WTC11 (cell line): ENCODE data around the gene GPR162. TPM values are rescaled to one million over a fixed set of nuclear protein-coding genes. Genes with fewer than 3 reads are reported as not detected.
A peak's percentile ranks its signal among the peaks of the same experiment; 100 is the strongest.

Experiments
- ATAC-seq: fragments of 200-7000 bp; cut with Tn5 transposase; 2 replicates; pipeline ENCODE4 v1.10.0; 2021; ENCODE audit warnings: mild to moderate bottlenecking, moderate library complexity
- CTCF ChIA-PET: fragments of 300-600 bp; sonication (Branson Sonifier 250); formaldehyde crosslinking; loops from one replicate; lab custom pipeline; 2021; ENCODE audit warnings: antibody characterized with exemption; lab: Charles Lee
- POLR2A ChIA-PET: fragments of 350-600 bp; sonication (Branson Sonifier 250); formaldehyde crosslinking; loops from one replicate; lab custom pipeline; 2021; ENCODE audit warnings: antibody characterized with exemption; lab: Charles Lee
- DNase-seq: peaks from one replicate; pipeline ENCODE4 v3.0.0; 2021; ENCODE audit warnings: low spot score
- H3K27ac Mint-ChIP-seq: 2 replicates; pipeline ENCODE4 v1.8.0; 2021; ENCODE audit warnings: mixed read lengths
- H3K27me3 Mint-ChIP-seq: 2 replicates; pipeline ENCODE4 v1.8.0; 2021; ENCODE audit warnings: low read depth, mild to moderate bottlenecking, moderate library complexity, mixed read lengths
- H3K36me3 Mint-ChIP-seq: 2 replicates; pipeline ENCODE4 v1.8.0; 2021; ENCODE audit warnings: mixed read lengths
- H3K4me1 Mint-ChIP-seq: 2 replicates; pipeline ENCODE4 v1.8.0; 2022; ENCODE audit warnings: mixed read lengths
- H3K4me3 Mint-ChIP-seq: 2 replicates; pipeline ENCODE4 v1.8.0; 2021; ENCODE audit warnings: mild to moderate bottlenecking, moderate library complexity, mixed read lengths
- H3K9me3 Mint-ChIP-seq: 2 replicates; pipeline ENCODE4 v1.8.0; 2021; ENCODE audit warnings: mixed read lengths
- CTCF ChIP-seq: fragments of 200-600 bp; IDR thresholded peaks from 2 replicates; pipeline ENCODE4 v1.8.0; 2022; ENCODE audit warnings: antibody characterized with exemption
- FOXJ3 ChIP-seq: sonication (generic); formaldehyde crosslinking; IDR thresholded peaks from 2 replicates; pipeline ENCODE4 v1.9.0; 2021; ENCODE audit warnings: missing genetic modification reagents, mild to moderate bottlenecking, borderline replicate concordance
- FOXP1 ChIP-seq: sonication (generic); formaldehyde crosslinking; IDR thresholded peaks from 2 replicates; pipeline ENCODE4 v1.8.0; 2022; ENCODE audit warnings: missing genetic modification reagents, mild to moderate bottlenecking, moderate library complexity, borderline replicate concordance
- GABPB1 ChIP-seq: sonication (generic); formaldehyde crosslinking; IDR thresholded peaks from 2 replicates; pipeline ENCODE4 v1.8.1; 2023; ENCODE audit warnings: mild to moderate bottlenecking, missing genetic modification reagents
- GTF2I ChIP-seq: fragments of 250-450 bp; sonication (Bioruptor Pico); conservative IDR thresholded peaks from 2 replicates; pipeline ENCODE4 v1.4.0; 2021; ENCODE audit warnings: mild to moderate bottlenecking
- IRF2 ChIP-seq: sonication (generic); formaldehyde crosslinking; IDR thresholded peaks from 2 replicates; pipeline ENCODE4 v1.8.0; 2022; ENCODE audit warnings: low read depth, missing genetic modification reagents, borderline replicate concordance
- NFATC4 ChIP-seq: fragments of 250-450 bp; sonication (Bioruptor Pico); IDR thresholded peaks from 2 replicates; pipeline ENCODE4 v1.9.0; 2021; ENCODE audit warnings: mild to moderate bottlenecking
- PRRX2 ChIP-seq: fragments of 250-450 bp; sonication (Bioruptor Pico); IDR thresholded peaks from 2 replicates; pipeline ENCODE4 v1.8.0; 2021; ENCODE audit warnings: mild to moderate bottlenecking
- SMAD3 ChIP-seq: sonication (generic); formaldehyde crosslinking; IDR thresholded peaks from 2 replicates; pipeline ENCODE4 v1.8.0; 2022; ENCODE audit warnings: missing genetic modification reagents, mild to moderate bottlenecking, borderline replicate concordance
- TEAD1 ChIP-seq: sonication (generic); formaldehyde crosslinking; IDR thresholded peaks from 2 replicates; pipeline ENCODE4 v1.8.0; 2022; ENCODE audit warnings: mild to moderate bottlenecking, missing genetic modification reagents
- ZBTB21 ChIP-seq: sonication (generic); formaldehyde crosslinking; IDR thresholded peaks from 2 replicates; pipeline ENCODE4 v1.8.1; 2023; ENCODE audit warnings: mild to moderate bottlenecking, missing genetic modification reagents, borderline replicate concordance
- ZBTB43 ChIP-seq: sonication (generic); formaldehyde crosslinking; IDR thresholded peaks from 2 replicates; pipeline ENCODE4 v1.8.1; 2023; ENCODE audit warnings: mild to moderate bottlenecking, missing genetic modification reagents
- ZNF121 ChIP-seq: sonication (generic); formaldehyde crosslinking; IDR thresholded peaks from 2 replicates; pipeline ENCODE4 v1.8.0; 2023; ENCODE audit warnings: missing genetic modification reagents
- ZNF138 ChIP-seq: sonication (generic); formaldehyde crosslinking; conservative IDR thresholded peaks from 2 replicates; pipeline ENCODE4 v1.8.1; 2022; ENCODE audit warnings: mild to moderate bottlenecking, moderate library complexity, missing genetic modification reagents
- ZNF671 ChIP-seq: fragments of 250-450 bp; sonication (Bioruptor Pico); IDR thresholded peaks from 2 replicates; pipeline ENCODE4 v1.8.0; 2021; ENCODE audit warnings: mild to moderate bottlenecking
- total RNA-seq: library from RNA; stranded (reverse); gene quantifications from 3 replicates; pipeline ENCODE4 v1.2.3, GENCODE V29; 2021
- TF ChIP-seq, protein P1 (sequence below): sonication (generic); formaldehyde crosslinking; IDR thresholded peaks from 2 replicates; pipeline ENCODE4 v1.8.0; 2022; ENCODE audit warnings: mild to moderate bottlenecking, missing genetic modification reagents
- TF ChIP-seq, protein P2 (sequence below): fragments of 250-450 bp; sonication (Bioruptor Pico); IDR thresholded peaks from 2 replicates; pipeline ENCODE4 v1.9.0; 2021; ENCODE audit warnings: mild to moderate bottlenecking, borderline replicate concordance

GPR162 gene
- total RNA-seq, 1 experiment from 2014 or later: 7.3 TPM

GRCh38 chr12:6840330-6840729, 18.7 kb downstream of the GPR162 start:
- peak overlapping the region; percentile 45; the same call in 1 of the 2 replicates for H3K27ac Mint-ChIP-seq
- H3K27me3 Mint-ChIP-seq: no peaks in the 10 kb centered on the region
- H3K4me1 Mint-ChIP-seq: peaks cover 13% of the 10 kb centered on the region
- POLR2A ChIA-PET: interaction anchor here (1.0 to 2.2 kb wide), 2 partner anchors 11 to 151 kb away, joined by 3 to 9 read pairs; partner anchors contain the start of genes CDCA3 and USP5
- no peak for TF ChIP-seq ZNF121
- TF ChIP-seq ZNF671 (CRISPR knock-in tag): no peak
- no peak for TF ChIP-seq FOXJ3 (CRISPR knock-in tag)
- no peak for TF ChIP-seq ZBTB21 (CRISPR knock-in tag)
- TF ChIP-seq, protein P1, sequence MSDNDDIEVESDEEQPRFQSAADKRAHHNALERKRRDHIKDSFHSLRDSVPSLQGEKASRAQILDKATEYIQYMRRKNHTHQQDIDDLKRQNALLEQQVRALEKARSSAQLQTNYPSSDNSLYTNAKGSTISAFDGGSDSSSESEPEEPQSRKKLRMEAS (CRISPR knock-in tag): no peak
- no peak for TF ChIP-seq FOXP1 (CRISPR knock-in tag)
- no peak for TF ChIP-seq GTF2I (CRISPR knock-in tag)
- H3K36me3 Mint-ChIP-seq: peaks cover 49% of the 10 kb centered on the region
- H3K4me3 Mint-ChIP-seq: no peak overlapping the region
- ATAC-seq (no peak), DNase-seq (no peak)
- CTCF ChIA-PET: interaction anchor here (1.1 to 5.1 kb wide), 5 partner anchors 12 to 87 kb away, joined by 3 to 28 read pairs (median 7); partner anchors contain the start of genes CDCA3, MLF2 and USP5
- no peaks in the 10 kb centered on the region for H3K9me3 Mint-ChIP-seq

- ChIA-PET CTCF (interaction anchor here (1.1 to 5.1 kb wide), 5 partner anchors 12 to 88 kb away, joined by 3 to 28 read pairs (median 7); partner anchors contain the start of genes CDCA3, MLF2 and USP5), POLR2A (interaction anchor here (1.0 to 2.2 kb wide), 3 partner anchors 11 to 151 kb away, joined by 3 to 9 read pairs (median 3); partner anchors contain the start of genes CDCA3, MLF2 and USP5)
- Mint-ChIP-seq H3K36me3 (peaks cover 47% of the 10 kb centered on the region), H3K4me3 (no peak within 1 kb of the TSS), H3K27me3 (no peaks in the 10 kb centered on the region), H3K4me1 (peaks cover 13% of the 10 kb centered on the region), H3K27ac (peak within 1 kb of the TSS; percentile 45; the same call in 1 of the 2 replicates), H3K9me3 (no peaks in the 10 kb centered on the region)
- ATAC-seq: no peak
- no peak for TF ChIP-seq ZBTB43 (CRISPR knock-in tag)
- TF ChIP-seq, protein P1 (CRISPR knock-in tag): no peak
- no peak for TF ChIP-seq SMAD3 (CRISPR knock-in tag)
- TF ChIP-seq, protein P2, sequence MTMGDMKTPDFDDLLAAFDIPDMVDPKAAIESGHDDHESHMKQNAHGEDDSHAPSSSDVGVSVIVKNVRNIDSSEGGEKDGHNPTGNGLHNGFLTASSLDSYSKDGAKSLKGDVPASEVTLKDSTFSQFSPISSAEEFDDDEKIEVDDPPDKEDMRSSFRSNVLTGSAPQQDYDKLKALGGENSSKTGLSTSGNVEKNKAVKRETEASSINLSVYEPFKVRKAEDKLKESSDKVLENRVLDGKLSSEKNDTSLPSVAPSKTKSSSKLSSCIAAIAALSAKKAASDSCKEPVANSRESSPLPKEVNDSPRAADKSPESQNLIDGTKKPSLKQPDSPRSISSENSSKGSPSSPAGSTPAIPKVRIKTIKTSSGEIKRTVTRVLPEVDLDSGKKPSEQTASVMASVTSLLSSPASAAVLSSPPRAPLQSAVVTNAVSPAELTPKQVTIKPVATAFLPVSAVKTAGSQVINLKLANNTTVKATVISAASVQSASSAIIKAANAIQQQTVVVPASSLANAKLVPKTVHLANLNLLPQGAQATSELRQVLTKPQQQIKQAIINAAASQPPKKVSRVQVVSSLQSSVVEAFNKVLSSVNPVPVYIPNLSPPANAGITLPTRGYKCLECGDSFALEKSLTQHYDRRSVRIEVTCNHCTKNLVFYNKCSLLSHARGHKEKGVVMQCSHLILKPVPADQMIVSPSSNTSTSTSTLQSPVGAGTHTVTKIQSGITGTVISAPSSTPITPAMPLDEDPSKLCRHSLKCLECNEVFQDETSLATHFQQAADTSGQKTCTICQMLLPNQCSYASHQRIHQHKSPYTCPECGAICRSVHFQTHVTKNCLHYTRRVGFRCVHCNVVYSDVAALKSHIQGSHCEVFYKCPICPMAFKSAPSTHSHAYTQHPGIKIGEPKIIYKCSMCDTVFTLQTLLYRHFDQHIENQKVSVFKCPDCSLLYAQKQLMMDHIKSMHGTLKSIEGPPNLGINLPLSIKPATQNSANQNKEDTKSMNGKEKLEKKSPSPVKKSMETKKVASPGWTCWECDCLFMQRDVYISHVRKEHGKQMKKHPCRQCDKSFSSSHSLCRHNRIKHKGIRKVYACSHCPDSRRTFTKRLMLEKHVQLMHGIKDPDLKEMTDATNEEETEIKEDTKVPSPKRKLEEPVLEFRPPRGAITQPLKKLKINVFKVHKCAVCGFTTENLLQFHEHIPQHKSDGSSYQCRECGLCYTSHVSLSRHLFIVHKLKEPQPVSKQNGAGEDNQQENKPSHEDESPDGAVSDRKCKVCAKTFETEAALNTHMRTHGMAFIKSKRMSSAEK (CRISPR knock-in tag): no peak
- no peak for TF ChIP-seq IRF2 (CRISPR knock-in tag)
- no peak for TF ChIP-seq ZNF121
- TF ChIP-seq TEAD1 (CRISPR knock-in tag): no peak
- no peak for TF ChIP-seq GABPB1 (CRISPR knock-in tag)
- TF ChIP-seq PRRX2 (CRISPR knock-in tag): no peak
- TF ChIP-seq FOXJ3 (CRISPR knock-in tag): no peak
- TF ChIP-seq NFATC4: no peak
- no peak for TF ChIP-seq ZNF138 (CRISPR knock-in tag)
- TF ChIP-seq CTCF: no peak
- no peak for DNase-seq
Observed at GRCh38 chr12:6840761-6841515, 19.3 kb downstream of the GPR162 start, which contains the start of gene GNB3. TSS of gene GNB3 (plus strand) at chr12:6840925. CDS start at chr12:6841288, 363 bp downstream.
